Measurements from ENCODE around the gene MYO10. TPM values are rescaled to one million over a fixed set of nuclear protein-coding genes. Genes with fewer than 3 reads are reported as not detected.

The MYO10 gene
- total and polyA plus RNA-seq, 3 donors from 2014 or later = 37.8 to 102 (median 99.8) TPM

- DNase-seq = no peak
These were observed 320.1 kb downstream of the MYO10 start for GRCh38 chr5:16615741-16616535.

GRCh38 chr5:16612007-16612406, 324.1 kb downstream of the MYO10 start:
- intact Hi-C loops (cut with DNase I; ENCODE audit: low total_unique reads) = no loop called here
- no peaks in the 10 kb centered on the region for H3K36me3 ChIP-seq (ENCODE audit: low read depth, missing control alignments)
- H3K4me1 ChIP-seq = peaks cover 6% of the 10 kb centered on the region
- no peak for TF ChIP-seq POLR2A (IDR thresholded peaks at IDR 0.05)
- TF ChIP-seq CTCF (IDR thresholded peaks at IDR 0.05) = no peak
- H3K4me3 ChIP-seq = no peak overlapping the region
- H3K9me3 ChIP-seq = no peaks in the 10 kb centered on the region
- H3K27me3 ChIP-seq = no peaks in the 10 kb centered on the region
- H3K27ac ChIP-seq = no peak overlapping the region
- WGBS, 2 donors = 85 to 95% methylated on average over 2 of the region's 2 CpGs
- no peak for DNase-seq

More at GRCh38 chr5:16615741-16616535, 320.1 kb downstream of the MYO10 start:
- intact Hi-C loops (cut with DNase I; ENCODE audit: low total_unique reads) = no loop called here
- Histone ChIP-seq H3K27ac (peak overlapping the region in 1 of 2 donors; percentile 52), H3K27me3 (no peaks in the 10 kb centered on the region), H3K4me1 (peaks cover 12% of the 10 kb centered on the region), H3K9me3 (no peaks in the 10 kb centered on the region), H3K4me3 (peak overlapping the region; percentile 70 to 74), H3K36me3 (ENCODE audit: low read depth, missing control alignments) (no peaks in the 10 kb centered on the region)
- WGBS, 2 donors = 19 to 33% methylated on average over 12 to 29 of the region's 31 CpGs
- TF ChIP-seq CTCF (IDR thresholded peaks at IDR 0.05) (no peak), POLR2A (IDR thresholded peaks at IDR 0.05) (no peak)

Small RNA genes lying within 50 kb of the gene (small RNA-seq; reads per million reads assigned to genes)
- gene RF00019 (0 reads per million in 2 donors), gene RNA5SP179 (0 reads per million in 2 donors), gene RNU6-660P (0 reads per million in 2 donors)
